Testis (tissue), 3 donors: Measurements from ENCODE around the gene APBB1. TPM values are rescaled to one million over a fixed set of nuclear protein-coding genes. Genes with fewer than 3 reads are reported as not detected.

Source experiments
- DNase-seq: peaks from one replicate; pipeline ENCODE4 v3.0.0-alpha.2; 2019
- H3K27ac ChIP-seq, 2 donors: fragments of 200-600 bp; sonication (generic); one replicate each; pipeline ENCODE4 v1.5.1; 2019
- H3K27me3 ChIP-seq: fragments of 200-600 bp; sonication (generic); one replicate; pipeline ENCODE4 v1.5.1; 2019
- H3K36me3 ChIP-seq: fragments of 200-600 bp; sonication (generic); one replicate; pipeline ENCODE4 v1.5.1; 2017; ENCODE audit warnings: low read depth; ENCODE audit errors: missing control alignments
- H3K4me1 ChIP-seq: fragments of 200-600 bp; sonication (generic); one replicate; pipeline ENCODE4 v1.5.1; 2019
- H3K4me3 ChIP-seq, 2 donors: fragments of 200-600 bp; sonication (generic); one replicate each; pipeline ENCODE4 v1.5.1; 2017 to 2019
- H3K9me3 ChIP-seq: fragments of 200-600 bp; sonication (generic); one replicate; pipeline ENCODE4 v1.5.1; 2017
- POLR2A ChIP-seq: fragments of 450-650 bp; IDR thresholded peaks from one replicate; pipeline ENCODE4 v1.6.1; 2017; ENCODE audit warnings: antibody characterized with exemption, mild to moderate bottlenecking, moderate library complexity
- WGBS, 2 donors: methylation state at CpG; one replicate each; pipeline ENCODE4 v1.1.5; 2018; 5-methylcytosine and 5-hydroxymethylcytosine counted together
- intact Hi-C: fragments of 100-400 bp; cut with DNase I; formaldehyde crosslinking; loops from one replicate; pipeline ENCODE4 v1.15.1; 2023; ENCODE audit warnings: low total_unique reads
- polyA plus RNA-seq: library from polyadenylated mRNA; stranded (reverse); fragments of 350-450 nt; fragmentation: Illumina TruSeq; extraction: RNeasy Lipid Tissue Mini Kit (QIAGEN cat#74804); gene quantifications from one replicate; pipeline ENCODE4 v1.2.3, GENCODE V29; 2014; ENCODE audit warnings: low read depth, low replicate concordance; ENCODE audit not compliant: insufficient read depth
- total RNA-seq, 2 donors: library from RNA; depleted of rRNA; stranded (reverse); fragments of >200 nt; gene quantifications; one replicate each; pipeline ENCODE4 v1.2.3, GENCODE V29; 2016
- TF ChIP-seq, protein P1 (sequence below), 3 experiments: fragments of 450-650 bp in 2 of 3; fragments of 200-600 bp in 1 of 3; sonication (generic) in 1 of 3; IDR thresholded peaks; one replicate each; pipeline ENCODE4 v1.5.1; 2016 to 2019; ENCODE audit warnings: antibody characterized with exemption in 3 of 3, mild to moderate bottlenecking in 2 of 3, moderate library complexity in 1 of 3

APBB1 gene
- total and polyA plus RNA-seq, 3 donors from 2014 or later, result 42.6 to 57.3 (median 43.7) TPM

GRCh38 chr11:6443269-6444003 is 24.5 kb upstream of the APBB1 start:
- H3K4me3 ChIP-seq, result no peak overlapping the region
- H3K9me3 ChIP-seq, result no peaks in the 10 kb centered on the region
- no peaks in the 10 kb centered on the region for H3K27me3 ChIP-seq
- DNase-seq, result peak; percentile 60
- H3K36me3 ChIP-seq, result no peaks in the 10 kb centered on the region
- TF ChIP-seq POLR2A, result no peak
- TF ChIP-seq, protein P1, sequence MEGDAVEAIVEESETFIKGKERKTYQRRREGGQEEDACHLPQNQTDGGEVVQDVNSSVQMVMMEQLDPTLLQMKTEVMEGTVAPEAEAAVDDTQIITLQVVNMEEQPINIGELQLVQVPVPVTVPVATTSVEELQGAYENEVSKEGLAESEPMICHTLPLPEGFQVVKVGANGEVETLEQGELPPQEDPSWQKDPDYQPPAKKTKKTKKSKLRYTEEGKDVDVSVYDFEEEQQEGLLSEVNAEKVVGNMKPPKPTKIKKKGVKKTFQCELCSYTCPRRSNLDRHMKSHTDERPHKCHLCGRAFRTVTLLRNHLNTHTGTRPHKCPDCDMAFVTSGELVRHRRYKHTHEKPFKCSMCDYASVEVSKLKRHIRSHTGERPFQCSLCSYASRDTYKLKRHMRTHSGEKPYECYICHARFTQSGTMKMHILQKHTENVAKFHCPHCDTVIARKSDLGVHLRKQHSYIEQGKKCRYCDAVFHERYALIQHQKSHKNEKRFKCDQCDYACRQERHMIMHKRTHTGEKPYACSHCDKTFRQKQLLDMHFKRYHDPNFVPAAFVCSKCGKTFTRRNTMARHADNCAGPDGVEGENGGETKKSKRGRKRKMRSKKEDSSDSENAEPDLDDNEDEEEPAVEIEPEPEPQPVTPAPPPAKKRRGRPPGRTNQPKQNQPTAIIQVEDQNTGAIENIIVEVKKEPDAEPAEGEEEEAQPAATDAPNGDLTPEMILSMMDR (IDR thresholded peaks at IDR 0.05), result peak; percentile 16 to 71 (median 60)
- no peaks in the 10 kb centered on the region for H3K4me1 ChIP-seq
- H3K27ac ChIP-seq, result no peak overlapping the region
- 37 to 48% methylated on average over 5 of the region's 5 CpGs for WGBS, 2 donors
- intact Hi-C loops, result no loop called here

DNA sequence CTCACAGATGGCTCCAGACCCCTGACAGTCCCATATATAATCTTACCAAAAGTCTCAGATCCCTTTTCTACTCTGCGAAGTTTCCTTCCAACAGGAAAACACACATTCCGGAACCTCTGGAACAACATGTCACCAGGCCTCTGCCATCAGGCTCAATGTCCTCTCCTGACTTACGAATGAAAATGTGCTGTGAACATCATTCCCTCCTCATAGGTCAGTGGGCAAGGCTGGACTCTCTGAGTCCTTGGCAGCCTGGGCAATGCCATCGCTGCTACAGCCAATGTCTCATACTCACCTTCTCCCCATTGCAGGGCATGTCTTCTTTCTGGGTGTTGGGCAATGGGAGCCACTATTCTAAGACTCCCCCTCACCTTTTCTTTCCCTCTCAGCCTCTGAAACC is 23.5 kb upstream of the APBB1 start:
- H3K27ac ChIP-seq, result no peak overlapping the region
- intact Hi-C loops, result no loop called here
- no peaks in the 10 kb centered on the region for H3K27me3 ChIP-seq
- H3K36me3 ChIP-seq, result no peaks in the 10 kb centered on the region
- H3K4me3 ChIP-seq, result no peak overlapping the region
- TF ChIP-seq POLR2A, result no peak
- DNase-seq, result no peak
- no peaks in the 10 kb centered on the region for H3K4me1 ChIP-seq
- 91 to 92% methylated on average over 4 of the region's 4 CpGs for WGBS, 2 donors
- no peaks in the 10 kb centered on the region for H3K9me3 ChIP-seq

- H3K27ac ChIP-seq, result no peak within 1 kb of the TSS
- TF ChIP-seq, protein P1 (IDR thresholded peaks at IDR 0.05), result no peak
- TF ChIP-seq POLR2A, result no peak
- no peak for DNase-seq
- no peaks in the 10 kb centered on the region for H3K27me3 ChIP-seq
- H3K36me3 ChIP-seq, result no peaks in the 10 kb centered on the region
- intact Hi-C loops, result no loop called here
- no peak within 1 kb of the TSS for H3K4me3 ChIP-seq
- WGBS, 2 donors, result 80 to 83% methylated on average over 3 of the region's 3 CpGs
- H3K4me1 ChIP-seq, result no peaks in the 10 kb centered on the region
- no peaks in the 10 kb centered on the region for H3K9me3 ChIP-seq
These were observed 22.0 kb upstream of the APBB1 start, which contains the start of gene HPX for GRCh38 chr11:6440906-6441358. Gene HPX, minus strand, starts transcription at chr11:6440987. Its CDS starts 24 bp downstream, at chr11:6440963.

GRCh38 chr11:6438979-6439571 is 20.2 kb upstream of the APBB1 start:
- peak; percentile 57 for DNase-seq
- WGBS, 2 donors, result 17 to 46% methylated on average over 1 of the region's 1 CpG
- intact Hi-C loops, result no loop called here
- Histone ChIP-seq H3K9me3 (no peaks in the 10 kb centered on the region), H3K4me3 (no peak overlapping the region), H3K27ac (no peak overlapping the region), H3K4me1 (no peaks in the 10 kb centered on the region), H3K36me3 (no peaks in the 10 kb centered on the region), H3K27me3 (no peaks in the 10 kb centered on the region)
- TF ChIP-seq POLR2A, result no peak
- TF ChIP-seq, protein P1 (IDR thresholded peaks at IDR 0.05), result peak in 2 of 3 experiments; percentile 44 to 57

DNA sequence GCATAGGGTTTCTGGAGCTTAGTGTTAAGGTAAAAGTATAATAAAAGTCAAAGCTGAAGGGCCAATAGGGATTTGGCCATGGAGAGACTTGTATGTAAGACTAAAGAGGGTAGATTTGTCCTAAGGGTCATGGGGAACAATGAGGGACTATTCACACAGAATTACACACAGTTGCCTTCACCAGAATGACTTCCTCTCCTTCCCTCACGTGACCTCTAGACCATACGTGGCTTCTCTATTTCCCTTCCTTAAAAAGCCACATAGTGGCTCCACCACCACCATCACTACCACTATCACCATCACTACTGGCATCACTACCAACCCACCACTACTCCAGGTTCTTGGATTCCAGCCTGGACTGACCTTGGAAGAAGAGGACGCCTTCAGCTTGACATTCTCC is 19.1 kb upstream of the APBB1 start:
- H3K4me3 ChIP-seq, result no peak overlapping the region
- H3K27me3 ChIP-seq, result no peaks in the 10 kb centered on the region
- DNase-seq, result no peak
- WGBS, 2 donors, result 70 to 71% methylated on average over 3 of the region's 3 CpGs
- H3K27ac ChIP-seq, result no peak overlapping the region
- no peaks in the 10 kb centered on the region for H3K4me1 ChIP-seq
- intact Hi-C loops, result no loop called here
- no peak for TF ChIP-seq POLR2A
- H3K36me3 ChIP-seq, result no peaks in the 10 kb centered on the region
- no peaks in the 10 kb centered on the region for H3K9me3 ChIP-seq
